ENCODE results near the gene CLDN18. TPM values are rescaled to one million over a fixed set of nuclear protein-coding genes. Genes with fewer than 3 reads are reported as not detected.
A peak's percentile ranks its signal among the peaks of the same experiment; 100 is the strongest.

Gene CLDN18
- total and polyA plus RNA-seq, 2 of the 8 experiments (the other 6 are each of a cell fraction or from before 2014, with no cell fraction given): not detected

DNA sequence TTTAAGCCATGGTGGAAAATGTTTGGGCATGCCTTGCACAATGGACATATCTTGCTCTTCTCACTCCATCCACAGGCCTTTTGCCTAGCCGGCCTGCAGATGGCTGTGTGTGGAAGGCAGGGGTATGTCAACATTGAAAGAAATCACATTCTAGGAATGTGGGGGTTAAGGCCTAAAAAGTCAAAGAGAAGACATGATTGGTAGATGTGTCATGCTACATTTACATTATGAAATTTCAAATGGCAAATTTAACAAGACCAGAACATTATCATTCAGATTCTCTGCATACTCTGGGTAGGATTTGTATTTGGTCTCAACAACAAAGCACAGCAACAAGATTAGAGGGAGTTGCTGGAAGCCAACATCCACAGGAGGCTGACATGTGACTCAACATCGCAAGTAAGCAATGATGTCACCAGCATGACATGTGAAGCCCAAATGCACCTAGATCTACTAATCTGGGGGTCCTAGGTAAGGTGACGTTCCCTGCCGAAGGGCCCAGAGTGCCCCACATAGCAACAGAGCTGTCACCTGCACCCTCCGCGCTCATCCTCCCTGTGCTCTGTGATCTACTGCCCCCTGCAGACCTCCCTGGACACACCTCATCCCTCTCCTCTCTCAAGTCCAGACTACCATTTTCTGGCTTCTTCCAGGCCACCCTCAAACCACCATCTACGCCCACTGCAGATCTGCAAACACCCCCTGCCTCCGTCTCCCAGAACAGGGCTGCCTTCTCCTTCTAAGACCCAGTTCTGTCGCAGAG, 39.4 kb downstream of the CLDN18 start:
- no peak overlapping the region for H2BK5ac ChIP-seq (ENCODE audit: low read depth, low read length)
- no peak overlapping the region for H2BK20ac ChIP-seq (ENCODE audit: low read length)
- H3K27me3 ChIP-seq (replicated peaks in 1 of 4; ENCODE audit: control insufficient read depth in 3 of 4, extremely low read depth in 1 of 4, insufficient read depth in 3 of 4, low read length in 3 of 4): no peaks in the 10 kb centered on the region
- no peak overlapping the region for H2AFZ ChIP-seq (ENCODE audit: low read length)
- H2AK5ac ChIP-seq (ENCODE audit: low read depth, low read length): no peak overlapping the region
- no peak overlapping the region for H3K14ac ChIP-seq (ENCODE audit: insufficient read length)
- WGBS, 2 experiments (ENCODE audit: extremely low coverage in 1 of 2, insufficient coverage in 1 of 2, insufficient read length in 1 of 2, insufficient replicate concordance in 2 of 2, low coverage in 1 of 2, low lambda C conversion rate in 2 of 2, missing lambda C conversion rate in 1 of 2): 82% methylated on average over 9 of the region's 9 CpGs; no CpG with 5 or more reads in 1 of the 2 experiments
- no peaks in the 10 kb centered on the region for H3K36me3 ChIP-seq (ENCODE audit: control insufficient read depth in 2 of 4, insufficient read depth in 4 of 4, low read length in 3 of 4)
- H3K4me2 ChIP-seq (ENCODE audit: insufficient read depth in 1 of 2, low read depth in 2 of 2, low read length in 2 of 2): no peak overlapping the region
- no peak overlapping the region for H3K4ac ChIP-seq (replicated peaks; ENCODE audit: insufficient read length, low read depth, low read length)
- no peak overlapping the region for H3K18ac ChIP-seq (ENCODE audit: extremely low read depth, low read length)
- H3K23ac ChIP-seq (ENCODE audit: insufficient read length): no peak overlapping the region
- peaks cover 5% of the 10 kb centered on the region; the same call in 1 of the 2 replicates for H3K23me2 ChIP-seq (ENCODE audit: low read depth, low read length)
- H3K27ac ChIP-seq (ENCODE audit: low read depth, low read length): 0 out of 2 replicates have a peak overlapping the region, but pooled peaks have one; percentile 12
- H3K56ac ChIP-seq (replicated peaks; ENCODE audit: insufficient read length, low read depth, low read length): no peak overlapping the region
- H4K8ac ChIP-seq (ENCODE audit: extremely low read depth, insufficient read depth, low read length): no peak overlapping the region
- POLR2A ChIA-PET (ENCODE audit: partially characterized antibody): interaction anchor here (1.2 kb wide), 1 partner anchor 14 kb away, joined by 3 read pairs; no protein-coding TSS in a partner anchor
- H3K9ac ChIP-seq (replicated peaks in 1 of 4; ENCODE audit: extremely low read depth in 1 of 4, low read depth in 3 of 4, low read length in 3 of 4): no peak overlapping the region
- no peaks in the 10 kb centered on the region for H3K79me1 ChIP-seq (ENCODE audit: low read depth, low read length)
- peaks cover 0 to 3% of the 10 kb centered on the region in 2 experiments for H4K20me1 ChIP-seq (replicated peaks in 1 of 2; ENCODE audit: control insufficient read depth in 1 of 2, insufficient read depth in 2 of 2, low read length in 2 of 2)
- H2BK120ac ChIP-seq (replicated peaks; ENCODE audit: low read depth, low read length): no peak overlapping the region
- peaks cover 2 to 9% (median 4%) of the 10 kb centered on the region in 4 experiments; a peak in 5 of 7 replicates for H3K4me1 ChIP-seq (replicated peaks in 1 of 4; ENCODE audit: control insufficient read depth in 3 of 4, insufficient read depth in 4 of 4, low read length in 3 of 4)
- no peak overlapping the region for H4K91ac ChIP-seq (replicated peaks; ENCODE audit: insufficient read length, low read length)
- CTCF ChIA-PET (ENCODE audit: partially characterized antibody): interaction anchor here (1.1 to 1.7 kb wide), 8 partner anchors 14 to 364 kb away, joined by 3 to 6 read pairs (median 4); no protein-coding TSS in a partner anchor
- H3K79me2 ChIP-seq (ENCODE audit: control insufficient read depth in 1 of 2, insufficient read depth in 2 of 2, low read length in 2 of 2): no peaks in the 10 kb centered on the region
- H3K4me3 ChIP-seq (ENCODE audit: extremely low read depth in 1 of 4, insufficient read depth in 2 of 4, low read depth in 3 of 4, low read length in 4 of 4): no peak overlapping the region
- H2BK15ac ChIP-seq (ENCODE audit: low read length): no peak overlapping the region
- DNase-seq (ENCODE audit: low read depth in 1 of 2, low spot score in 2 of 2): no peak
- H2BK12ac ChIP-seq (ENCODE audit: low read depth, low read length): no peak overlapping the region
- FAIRE-seq: peak; percentile 72
- H3K9me3 ChIP-seq (ENCODE audit: insufficient read depth in 2 of 2, low read depth in 1 of 2, low read length in 1 of 2): no peaks in the 10 kb centered on the region
- no peak overlapping the region for H4K5ac ChIP-seq (ENCODE audit: insufficient read length, low read depth, low read length)
- TF ChIP-seq SIRT6 (IDR thresholded peaks at IDR 0.05; ENCODE audit: low read length): no peak
- TF ChIP-seq HDAC2 (IDR thresholded peaks at IDR 0.05; ENCODE audit: borderline replicate concordance in 1 of 2, low read depth in 2 of 2, low read length in 2 of 2): no peak
- TF ChIP-seq, protein P1, sequence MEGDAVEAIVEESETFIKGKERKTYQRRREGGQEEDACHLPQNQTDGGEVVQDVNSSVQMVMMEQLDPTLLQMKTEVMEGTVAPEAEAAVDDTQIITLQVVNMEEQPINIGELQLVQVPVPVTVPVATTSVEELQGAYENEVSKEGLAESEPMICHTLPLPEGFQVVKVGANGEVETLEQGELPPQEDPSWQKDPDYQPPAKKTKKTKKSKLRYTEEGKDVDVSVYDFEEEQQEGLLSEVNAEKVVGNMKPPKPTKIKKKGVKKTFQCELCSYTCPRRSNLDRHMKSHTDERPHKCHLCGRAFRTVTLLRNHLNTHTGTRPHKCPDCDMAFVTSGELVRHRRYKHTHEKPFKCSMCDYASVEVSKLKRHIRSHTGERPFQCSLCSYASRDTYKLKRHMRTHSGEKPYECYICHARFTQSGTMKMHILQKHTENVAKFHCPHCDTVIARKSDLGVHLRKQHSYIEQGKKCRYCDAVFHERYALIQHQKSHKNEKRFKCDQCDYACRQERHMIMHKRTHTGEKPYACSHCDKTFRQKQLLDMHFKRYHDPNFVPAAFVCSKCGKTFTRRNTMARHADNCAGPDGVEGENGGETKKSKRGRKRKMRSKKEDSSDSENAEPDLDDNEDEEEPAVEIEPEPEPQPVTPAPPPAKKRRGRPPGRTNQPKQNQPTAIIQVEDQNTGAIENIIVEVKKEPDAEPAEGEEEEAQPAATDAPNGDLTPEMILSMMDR (IDR thresholded peaks at IDR 0.05; ENCODE audit: control extremely low read depth in 1 of 3, insufficient read depth in 1 of 3, low read depth in 1 of 3, low read length in 3 of 3): peak; percentile 43 to 70 (median 69)
- TF ChIP-seq RBBP5 (IDR thresholded peaks at IDR 0.05; ENCODE audit: borderline replicate concordance, low read depth, low read length): no peak
- no peak for TF ChIP-seq ZNF274 (IDR thresholded peaks at IDR 0.05; ENCODE audit: borderline replicate concordance, extremely low read depth, low read length)
- peak; percentile 36 to 52; a peak in 3 of 4 replicates for TF ChIP-seq RAD21 (IDR thresholded peaks at IDR 0.05 in 1 of 2, conservative IDR thresholded peaks at IDR 0.05 in 1 of 2; ENCODE audit: low read depth in 2 of 2, low read length in 2 of 2)
